Measurements from ENCODE around the gene AKR1C8. TPM values are rescaled to one million over a fixed set of nuclear protein-coding genes. Genes with fewer than 3 reads are reported as not detected.
"Not testable (repeated sequence)": the region's sequence is repeated elsewhere in the genome, so short reads cannot be mapped to it uniquely, and the experiment has no call there.

The AKR1C8 gene
- polyA plus RNA-seq, 6 donors from 2014 or later, result not detected

GRCh38 chr10:5151076-5151475 lies 33.9 kb downstream of the AKR1C8 start:
- no peak overlapping the region for H3K4me3 Mint-ChIP-seq
- H3K36me3 Mint-ChIP-seq, result no peaks in the 10 kb centered on the region
- no peak for ATAC-seq (ENCODE audit: low read depth in 2 of 2)
- H3K9me3 Mint-ChIP-seq, result peaks cover 0 to 22% (median 12%) of the 10 kb centered on the region in 7 donors
- no peak for DNase-seq
- H3K27ac Mint-ChIP-seq, result no peak overlapping the region
- H3K4me1 Mint-ChIP-seq, result no peaks in the 10 kb centered on the region
- no peaks in the 10 kb centered on the region for H3K27me3 Mint-ChIP-seq

- peak overlapping the region in 1 of 8 donors; percentile 47 for H3K4me3 Mint-ChIP-seq
- no peak overlapping the region for H3K27ac Mint-ChIP-seq
- ATAC-seq (ENCODE audit: low read depth in 2 of 2) (no peak), DNase-seq (no peak)
- no peaks in the 10 kb centered on the region for H3K4me1 Mint-ChIP-seq
- H3K27me3 Mint-ChIP-seq, result no peaks in the 10 kb centered on the region
- H3K36me3 Mint-ChIP-seq, result no peaks in the 10 kb centered on the region
- H3K9me3 Mint-ChIP-seq, result peaks cover 0 to 22% (median 12%) of the 10 kb centered on the region in 7 donors
Measured at GRCh38 chr10:5148678-5149032, 36.3 kb downstream of the AKR1C8 start.

GRCh38 chr10:5147981-5148677 lies 36.8 kb downstream of the AKR1C8 start:
- H3K27me3 Mint-ChIP-seq, result no peaks in the 10 kb centered on the region
- no peaks in the 10 kb centered on the region for H3K36me3 Mint-ChIP-seq
- peaks cover 0 to 22% (median 12%) of the 10 kb centered on the region in 7 donors for H3K9me3 Mint-ChIP-seq
- ATAC-seq (ENCODE audit: low read depth in 2 of 2) (no peak), DNase-seq (no peak)
- no peaks in the 10 kb centered on the region for H3K4me1 Mint-ChIP-seq
- H3K27ac Mint-ChIP-seq, result peak overlapping the region in 1 of 6 donors; percentile 5
- no peak overlapping the region for H3K4me3 Mint-ChIP-seq

GRCh38 chr10:5147255-5147980 lies 37.5 kb downstream of the AKR1C8 start:
- Mint-ChIP-seq H3K9me3 (peaks cover 0 to 22% (median 12%) of the 10 kb centered on the region in 7 donors), H3K4me3 (no peak overlapping the region), H3K27ac (no peak overlapping the region), H3K4me1 (no peaks in the 10 kb centered on the region), H3K27me3 (no peaks in the 10 kb centered on the region), H3K36me3 (no peaks in the 10 kb centered on the region)
- ATAC-seq (ENCODE audit: low read depth in 2 of 2) (no peak), DNase-seq (no peak)

- DNase-seq (no peak), ATAC-seq (ENCODE audit: low read depth in 2 of 2) (no peak)
- Mint-ChIP-seq H3K27me3 (no peaks in the 10 kb centered on the region), H3K9me3 (peaks cover 0 to 22% (median 12%) of the 10 kb centered on the region in 7 donors), H3K36me3 (no peaks in the 10 kb centered on the region), H3K27ac (no peak overlapping the region), H3K4me3 (no peak overlapping the region), H3K4me1 (no peaks in the 10 kb centered on the region)
Measured at GRCh38 chr10:5146920-5147254, 38.1 kb downstream of the AKR1C8 start.

- Mint-ChIP-seq H3K27ac (no peak overlapping the region), H3K4me3 (no peak overlapping the region), H3K9me3 (peaks cover 2 to 21% (median 13%) of the 10 kb centered on the region in 7 donors), H3K36me3 (no peaks in the 10 kb centered on the region), H3K27me3 (no peaks in the 10 kb centered on the region), H3K4me1 (no peaks in the 10 kb centered on the region)
- ATAC-seq (ENCODE audit: low read depth in 2 of 2) (no peak), DNase-seq (no peak)
Measured at GRCh38 chr10:5143137-5143536, 41.8 kb downstream of the AKR1C8 start.

GRCh38 chr10:5142199-5142598 lies 42.8 kb downstream of the AKR1C8 start:
- no peaks in the 10 kb centered on the region for H3K4me1 Mint-ChIP-seq
- no peaks in the 10 kb centered on the region for H3K27me3 Mint-ChIP-seq
- no peak for ATAC-seq (ENCODE audit: low read depth in 2 of 2)
- H3K36me3 Mint-ChIP-seq, result peaks cover 0 to 5% of the 10 kb centered on the region in 2 donors
- no peak overlapping the region for H3K4me3 Mint-ChIP-seq
- H3K9me3 Mint-ChIP-seq, result peaks cover 7 to 30% (median 23%) of the 10 kb centered on the region in 7 donors
- DNase-seq, result no peak
- no peak overlapping the region for H3K27ac Mint-ChIP-seq

DNA sequence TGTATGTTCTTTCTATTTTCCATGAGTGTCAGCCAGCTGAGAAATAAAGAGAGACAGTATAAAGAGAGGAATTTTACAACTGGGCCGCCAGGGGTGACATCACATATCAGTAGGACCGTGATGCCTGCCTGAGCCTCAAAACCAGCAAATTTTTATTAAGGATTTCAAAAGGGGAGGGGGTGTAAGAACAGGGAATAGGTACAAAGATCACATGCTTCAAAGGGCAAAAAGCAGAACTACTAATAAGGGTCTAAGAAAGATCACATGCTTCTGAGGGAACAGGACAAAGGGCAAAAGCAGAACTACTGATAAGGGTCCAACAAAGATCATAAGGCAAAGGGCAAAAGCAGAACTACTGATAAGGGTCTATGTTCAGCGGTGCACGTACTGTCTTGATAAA lies 47.3 kb downstream of the AKR1C8 start:
- not testable (repeated sequence) for H3K36me3 Mint-ChIP-seq; DNase-seq; H3K27me3 Mint-ChIP-seq; H3K4me3 Mint-ChIP-seq; H3K27ac Mint-ChIP-seq; ATAC-seq (ENCODE audit: low read depth in 2 of 2); H3K4me1 Mint-ChIP-seq
- peaks cover 6 to 44% (median 35%) of the 10 kb centered on the region in 7 donors for H3K9me3 Mint-ChIP-seq

GRCh38 chr10:5136468-5137087 lies 48.4 kb downstream of the AKR1C8 start:
- Mint-ChIP-seq H3K4me1 (no peaks in the 10 kb centered on the region), H3K27me3 (no peaks in the 10 kb centered on the region), H3K36me3 (peaks cover 0 to 8% of the 10 kb centered on the region in 2 donors), H3K4me3 (no peak overlapping the region), H3K9me3 (peaks cover 6 to 44% (median 35%) of the 10 kb centered on the region in 7 donors), H3K27ac (peak overlapping the region in 1 of 6 donors; percentile 33)
- no peak for ATAC-seq (ENCODE audit: low read depth in 2 of 2)
- no peak for DNase-seq

GRCh38 chr10:5135581-5135980 lies 49.4 kb downstream of the AKR1C8 start:
- DNase-seq (no peak), ATAC-seq (ENCODE audit: low read depth in 2 of 2) (no peak)
- no peak overlapping the region for H3K27ac Mint-ChIP-seq
- H3K4me1 Mint-ChIP-seq, result no peaks in the 10 kb centered on the region
- H3K4me3 Mint-ChIP-seq, result no peak overlapping the region
- peaks cover 6 to 44% (median 33%) of the 10 kb centered on the region in 7 donors for H3K9me3 Mint-ChIP-seq
- no peaks in the 10 kb centered on the region for H3K27me3 Mint-ChIP-seq
- H3K36me3 Mint-ChIP-seq, result peaks cover 0 to 8% of the 10 kb centered on the region in 2 donors

DNA sequence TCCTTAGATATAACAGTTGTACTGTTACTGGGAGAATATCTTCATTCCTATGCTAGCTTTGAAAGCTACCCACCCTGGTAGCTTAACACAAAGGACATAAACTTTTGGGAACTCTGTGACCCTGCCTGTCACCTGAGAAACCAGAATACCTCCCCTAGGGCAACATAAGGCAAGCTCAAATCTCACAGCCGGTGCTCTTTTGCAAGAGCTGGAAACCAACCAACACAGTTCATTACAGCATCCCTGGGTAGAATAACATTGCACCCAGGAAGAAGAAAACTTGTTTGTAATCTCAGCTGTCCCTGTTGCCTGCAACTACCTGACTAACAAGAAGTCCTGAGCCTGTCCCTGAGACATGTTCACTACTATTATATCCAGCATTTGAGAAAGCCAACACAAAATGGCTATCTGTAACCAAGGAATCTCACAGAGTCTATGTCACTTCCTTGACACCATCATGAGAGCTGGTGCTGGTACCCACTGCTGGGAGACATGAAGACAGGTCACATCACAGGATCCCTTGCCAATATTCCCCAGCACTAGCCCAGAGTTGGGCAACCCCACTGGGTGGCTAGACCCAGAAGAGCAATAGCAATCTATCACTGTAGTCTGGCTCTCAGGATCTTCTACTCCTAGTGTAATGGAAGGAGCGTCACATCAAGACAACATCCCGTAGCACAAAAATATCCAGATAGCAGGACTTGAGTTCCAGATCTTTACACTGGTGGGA lies 59.5 kb downstream of the AKR1C8 start:
- DNase-seq (no peak), ATAC-seq (ENCODE audit: low read depth in 2 of 2) (no peak)
- peak overlapping the region in 1 of 6 donors; percentile 75 for H3K27ac Mint-ChIP-seq
- peaks cover 0 to 21% (median 10%) of the 10 kb centered on the region in 7 donors for H3K9me3 Mint-ChIP-seq
- no peak overlapping the region for H3K4me3 Mint-ChIP-seq
- no peaks in the 10 kb centered on the region for H3K4me1 Mint-ChIP-seq
- H3K36me3 Mint-ChIP-seq, result peaks cover 0 to 6% of the 10 kb centered on the region in 2 donors
- peaks cover 6 to 9% (median 9%) of the 10 kb centered on the region in 3 donors for H3K27me3 Mint-ChIP-seq

GRCh38 chr10:5123886-5124285 lies 61.1 kb downstream of the AKR1C8 start:
- H3K9me3 Mint-ChIP-seq, result peaks cover 0 to 22% (median 9%) of the 10 kb centered on the region in 7 donors
- DNase-seq, result no peak
- H3K4me3 Mint-ChIP-seq, result no peak overlapping the region
- H3K27ac Mint-ChIP-seq, result no peak overlapping the region
- no peaks in the 10 kb centered on the region for H3K4me1 Mint-ChIP-seq
- H3K36me3 Mint-ChIP-seq, result peaks cover 0 to 6% of the 10 kb centered on the region in 2 donors
- peaks cover 6 to 9% (median 9%) of the 10 kb centered on the region in 3 donors for H3K27me3 Mint-ChIP-seq
- no peak for ATAC-seq (ENCODE audit: low read depth in 2 of 2)

GRCh38 chr10:5119997-5120396 lies 65.0 kb downstream of the AKR1C8 start:
- not testable (repeated sequence) for H3K36me3 Mint-ChIP-seq; H3K27ac Mint-ChIP-seq; H3K4me3 Mint-ChIP-seq; H3K9me3 Mint-ChIP-seq; H3K27me3 Mint-ChIP-seq; ATAC-seq (ENCODE audit: low read depth in 2 of 2); H3K4me1 Mint-ChIP-seq; DNase-seq
